SK-MEL-5 (cell line): ENCODE results near the gene LAMC1. TPM values are rescaled to one million over a fixed set of nuclear protein-coding genes. Genes with fewer than 3 reads are reported as not detected.
"Not testable (repeated sequence)": the region's sequence is repeated elsewhere in the genome, so short reads cannot be mapped to it uniquely, and the experiment has no call there.

Experiments used
- DNase-seq: peaks from one replicate; pipeline ENCODE4 v3.0.0-alpha.2; 2016; ENCODE audit warnings: low read depth, low spot score
- in situ Hi-C: cut with HindIII; loops from 2 replicates; pipeline ENCODE4 v1.10.0; 2016; ENCODE audit warnings: low sequenced_read_pairs, high pct_unique_total_duplicates, low pct_unique_long_range_greater_than_20kb
- total RNA-seq: library from RNA; depleted of rRNA; stranded (reverse); fragments of >200 nt; shearing (Covaris generic); gene quantifications from 2 replicates; pipeline ENCODE4 v1.2.3, GENCODE V29; 2014

LAMC1 gene
- total RNA-seq, 1 experiment from 2014 or later: 114 TPM

DNA sequence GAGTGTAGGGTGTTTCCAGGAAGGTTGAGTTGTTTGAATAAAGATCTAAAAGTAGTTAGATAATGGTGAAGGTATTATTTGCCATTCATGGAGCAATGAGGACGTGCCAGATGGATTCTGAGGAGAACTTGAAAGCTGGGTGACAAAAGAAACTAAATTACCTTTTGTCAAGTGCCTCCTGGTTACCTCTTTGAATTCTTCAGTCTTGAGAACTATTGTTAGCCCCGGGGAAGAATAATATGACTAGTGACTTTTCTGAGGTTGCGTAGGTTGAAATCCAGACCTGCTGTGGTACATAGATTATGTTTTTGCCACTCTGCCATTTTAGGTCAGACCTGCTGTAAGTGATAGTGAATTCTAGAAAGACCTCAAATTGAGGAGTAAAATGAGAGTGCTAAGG is 11.5 kb downstream of the LAMC1 start:
- DNase-seq: no peak
- in situ Hi-C loops: no loop called here

DNA sequence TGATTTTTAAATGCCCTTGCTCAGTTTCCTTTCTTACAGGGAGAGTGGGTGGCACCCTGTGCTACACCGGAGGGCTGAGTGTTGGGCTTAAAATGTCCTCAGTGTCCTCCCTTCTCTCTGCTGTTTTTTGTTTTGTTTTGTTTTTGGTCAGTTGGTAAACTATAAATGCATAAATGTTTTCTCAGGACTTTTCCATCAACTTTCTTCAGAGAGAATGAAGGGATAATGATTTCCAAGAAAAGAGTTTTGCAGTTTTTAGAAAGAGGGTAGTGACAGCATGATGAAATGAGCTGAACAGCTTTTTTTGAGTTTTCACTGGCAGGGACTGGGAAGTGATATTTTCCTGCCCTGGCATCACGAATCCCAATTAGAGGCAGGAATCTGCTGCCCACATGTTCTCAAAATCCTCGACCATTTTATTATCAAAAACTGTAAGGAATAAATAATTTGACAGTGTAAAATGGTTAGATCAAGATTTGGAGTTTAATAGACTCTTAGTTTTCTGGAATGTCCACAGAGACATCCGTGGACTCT is 15.2 kb downstream of the LAMC1 start:
- in situ Hi-C loops: no loop called here
- DNase-seq: no peak

- in situ Hi-C loops: no loop called here
- no peak for DNase-seq
Observed at GRCh38 chr1:183038913-183039312, 15.7 kb downstream of the LAMC1 start.

DNA sequence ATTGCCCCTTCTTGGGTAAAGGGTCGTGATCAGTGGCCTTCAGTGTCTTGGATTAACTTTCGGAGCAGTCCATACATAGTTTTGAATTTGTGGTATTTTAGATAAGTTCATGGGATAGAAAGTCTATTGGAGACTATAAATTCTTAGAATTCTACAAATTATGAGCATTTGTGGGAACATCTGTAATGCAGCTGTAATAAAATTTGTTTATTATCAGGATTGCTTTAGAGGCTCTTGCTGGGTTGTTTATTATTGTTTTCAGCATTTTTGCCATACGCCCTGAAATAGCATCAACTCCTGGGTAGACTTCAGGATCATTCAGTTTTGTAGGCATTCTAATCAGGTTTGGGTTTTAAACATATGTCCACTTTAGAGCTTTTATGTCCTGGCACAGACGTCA is 16.1 kb downstream of the LAMC1 start:
- in situ Hi-C loops: no loop called here
- DNase-seq: no peak

DNA sequence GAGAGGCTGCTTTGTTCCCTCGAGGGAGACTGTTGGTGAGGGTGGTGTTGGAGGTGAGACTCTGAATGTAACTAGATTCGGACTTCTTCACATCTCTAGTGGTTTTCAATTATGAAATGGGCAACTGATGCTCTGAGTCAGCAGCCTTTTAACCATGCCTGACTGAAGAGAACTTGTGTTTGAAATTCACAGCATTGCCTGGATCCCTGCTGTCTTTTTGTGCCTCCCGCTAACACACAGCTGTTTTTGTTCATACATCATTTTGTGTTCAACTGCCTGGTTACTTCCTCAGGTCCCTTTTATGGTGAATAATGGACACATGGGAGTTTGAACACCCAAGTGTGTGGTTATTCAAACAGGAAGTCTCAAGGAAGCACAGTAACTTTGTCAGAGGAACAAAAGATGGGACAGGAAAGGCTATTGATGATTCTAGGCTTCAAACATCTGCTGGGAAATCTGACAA is 16.8 kb downstream of the LAMC1 start:
- DNase-seq: peak; percentile 60
- in situ Hi-C loops: no loop called here

DNA sequence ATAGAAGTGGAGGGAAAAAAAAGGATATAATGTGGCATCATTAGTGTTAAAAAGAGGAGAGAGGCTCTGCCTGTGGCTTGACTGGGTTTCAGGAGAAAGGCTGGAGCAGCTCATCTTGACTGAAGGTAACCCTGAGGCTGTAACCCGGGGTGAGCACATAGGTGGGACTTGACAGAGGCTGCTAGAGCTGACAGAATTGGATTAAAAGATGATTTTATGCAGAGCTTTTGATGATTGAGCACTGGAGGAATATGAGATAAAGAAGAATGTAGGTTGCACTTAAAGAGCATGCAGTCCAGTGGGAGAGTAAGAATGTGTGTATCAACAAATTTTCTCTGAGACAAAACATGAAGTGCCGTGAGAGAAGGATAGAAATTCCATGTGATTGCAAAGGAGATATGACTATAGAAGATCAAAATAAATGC is 17.3 kb downstream of the LAMC1 start:
- in situ Hi-C loops: no loop called here
- no peak for DNase-seq

- in situ Hi-C loops: no loop called here
- no peak for DNase-seq
Observed at GRCh38 chr1:183043254-183043653, 20.0 kb downstream of the LAMC1 start.

DNA sequence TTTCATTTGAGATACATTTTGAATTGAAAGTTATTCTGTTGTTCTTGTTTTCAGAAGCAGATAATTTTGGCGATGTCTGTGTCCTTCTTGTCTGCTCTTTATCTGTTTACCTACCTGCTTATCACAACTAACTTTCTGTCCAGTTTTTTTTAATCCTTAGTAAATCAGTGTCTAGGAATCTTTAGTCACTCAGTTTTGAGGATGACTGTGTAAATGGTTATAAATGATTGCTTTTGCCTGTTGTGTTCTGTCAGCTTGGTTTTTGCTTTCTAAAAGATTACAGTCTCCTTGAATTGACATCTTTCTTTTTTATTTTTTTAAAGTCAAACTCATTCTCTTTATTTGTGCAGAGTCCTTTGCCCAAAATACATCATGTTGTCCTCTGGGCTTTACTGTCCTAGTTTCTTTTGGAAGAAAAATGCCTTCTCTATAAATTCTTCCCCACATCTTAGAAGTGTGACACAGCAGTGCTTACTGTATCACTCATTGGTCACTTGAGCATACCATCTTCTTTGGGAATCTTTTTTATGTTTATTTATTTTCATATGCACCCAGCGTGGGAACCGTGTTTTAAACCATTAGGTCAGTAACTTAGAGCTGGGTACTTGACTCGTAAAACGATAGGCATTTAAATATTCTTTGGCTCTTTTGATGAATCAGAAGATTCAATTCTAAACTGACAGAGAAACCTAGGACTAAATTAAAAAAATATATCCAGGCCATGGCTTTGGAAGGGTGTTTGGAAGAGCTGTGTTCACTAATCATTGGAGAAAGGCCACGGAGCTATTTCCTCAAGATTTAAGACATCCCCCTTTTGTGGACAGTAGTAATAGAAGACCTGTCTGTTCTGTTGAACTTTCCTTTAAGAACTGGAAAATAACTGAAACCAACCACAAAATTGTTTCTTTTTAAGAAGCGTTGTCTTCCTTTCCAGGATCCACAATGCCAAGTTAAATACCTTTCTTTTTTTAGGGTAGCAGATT is 20.9 kb downstream of the LAMC1 start:
- DNase-seq: peak; percentile 46
- in situ Hi-C loops: no loop called here

DNA sequence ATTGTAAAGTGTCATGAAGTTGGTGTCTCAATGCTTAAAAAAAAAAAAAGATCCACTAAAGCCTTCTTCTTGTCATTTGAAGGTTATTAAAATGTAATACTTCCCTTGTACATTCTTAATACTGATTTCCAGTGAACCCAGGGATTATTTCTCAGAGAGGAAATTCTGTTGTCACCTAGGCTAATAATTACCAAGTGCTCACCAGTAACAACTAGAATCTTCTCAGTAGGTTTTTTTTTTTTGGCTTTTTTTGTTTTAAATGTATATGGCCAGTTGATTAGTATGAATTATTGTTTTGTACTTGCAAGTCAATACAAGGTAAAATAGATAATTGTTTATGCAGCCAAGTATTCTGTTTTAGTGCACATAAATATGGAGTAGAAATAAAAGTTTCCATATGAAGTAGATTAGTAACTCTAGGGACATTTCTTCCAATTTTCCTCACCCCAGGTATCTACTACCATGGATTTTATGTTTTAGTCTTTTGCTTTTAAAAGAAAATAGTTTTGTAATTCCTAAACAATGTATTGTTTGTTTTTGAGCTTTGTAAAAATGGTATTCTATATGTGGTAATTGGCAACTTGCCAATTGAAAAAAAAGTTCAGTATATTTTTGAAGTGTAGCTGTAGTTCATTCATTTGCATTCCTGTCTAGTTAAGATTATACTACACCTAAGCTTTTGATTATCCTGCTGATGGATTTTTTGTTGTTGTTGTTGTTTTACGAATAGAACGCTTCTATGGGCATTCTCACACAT is 21.9 kb downstream of the LAMC1 start:
- in situ Hi-C loops: no loop called here
- no peak for DNase-seq

GRCh38 chr1:183048087-183049085 is 25.2 kb downstream of the LAMC1 start:
- in situ Hi-C loops: no loop called here
- DNase-seq: no peak

GRCh38 chr1:183051546-183051945 is 28.3 kb downstream of the LAMC1 start:
- DNase-seq: no peak
- in situ Hi-C loops: no loop called here

GRCh38 chr1:183052861-183053260 is 29.6 kb downstream of the LAMC1 start:
- no peak for DNase-seq
- in situ Hi-C loops: no loop called here

- in situ Hi-C loops: no loop called here
- no peak for DNase-seq
Observed at GRCh38 chr1:183058851-183059502, 35.8 kb downstream of the LAMC1 start.

DNA sequence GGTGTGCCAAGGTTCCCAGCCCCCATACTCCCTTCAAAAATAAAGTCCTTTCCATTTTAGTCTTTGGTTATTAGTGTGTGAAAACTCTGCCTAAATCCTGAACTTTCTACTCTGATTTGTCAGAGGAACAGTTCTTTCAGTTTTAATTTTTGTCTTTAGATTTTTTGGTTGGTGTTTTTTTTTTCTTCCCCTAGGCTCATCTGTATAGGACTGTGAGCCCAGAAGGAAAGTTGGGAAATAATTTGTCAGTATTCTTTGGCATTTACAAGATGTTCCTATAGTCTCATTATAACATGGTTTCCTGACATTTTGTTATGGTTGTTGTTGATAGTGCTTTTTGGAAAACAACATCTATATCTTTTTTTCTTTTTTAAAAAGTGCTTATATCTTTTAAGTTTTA is 38.0 kb downstream of the LAMC1 start:
- DNase-seq: no peak
- in situ Hi-C loops: no loop called here

DNA sequence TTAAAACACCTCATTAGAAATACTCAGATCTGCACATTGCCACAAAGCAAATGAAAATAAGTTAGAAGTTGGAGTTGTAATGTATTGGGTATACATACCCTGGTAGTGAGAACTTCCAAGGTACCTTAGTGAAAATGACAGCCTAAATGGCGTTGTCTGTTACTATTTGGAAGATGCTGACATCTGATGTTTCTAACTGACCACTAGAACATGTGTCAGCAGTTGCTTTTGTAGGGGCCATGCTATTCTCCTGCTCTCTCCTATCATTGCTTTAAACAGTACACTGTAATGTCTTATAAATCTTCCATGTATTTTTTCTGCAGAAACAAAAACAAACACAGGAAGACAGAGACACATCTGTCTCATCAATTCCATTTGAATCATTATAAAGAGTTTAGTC is 40.1 kb downstream of the LAMC1 start:
- in situ Hi-C loops: no loop called here
- no peak for DNase-seq

DNA sequence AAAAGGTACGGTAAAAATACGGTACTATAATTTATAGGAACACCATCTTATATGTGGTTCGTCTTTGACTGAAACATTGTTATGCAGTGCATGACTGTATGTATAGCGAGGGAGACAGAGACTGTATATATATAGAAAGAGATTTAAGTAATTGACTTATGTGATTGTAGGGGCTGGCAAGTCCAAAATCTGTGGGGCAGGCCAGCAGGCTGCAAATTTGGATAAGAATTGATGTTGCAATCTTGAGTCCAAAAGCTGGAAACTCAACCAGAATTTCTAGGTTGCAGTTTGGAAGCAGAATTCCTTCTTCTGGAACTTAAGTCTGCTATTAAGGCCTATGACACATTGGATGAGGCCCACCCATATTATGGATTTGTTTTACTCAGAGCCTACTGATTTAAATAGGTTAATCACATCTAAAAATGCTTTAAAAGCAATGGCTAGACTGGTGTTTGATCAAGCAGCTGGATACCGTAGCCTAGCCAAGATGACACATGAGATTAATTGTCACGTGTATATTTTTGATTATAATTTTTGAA is 42.0 kb downstream of the LAMC1 start:
- in situ Hi-C loops: no loop called here

DNA sequence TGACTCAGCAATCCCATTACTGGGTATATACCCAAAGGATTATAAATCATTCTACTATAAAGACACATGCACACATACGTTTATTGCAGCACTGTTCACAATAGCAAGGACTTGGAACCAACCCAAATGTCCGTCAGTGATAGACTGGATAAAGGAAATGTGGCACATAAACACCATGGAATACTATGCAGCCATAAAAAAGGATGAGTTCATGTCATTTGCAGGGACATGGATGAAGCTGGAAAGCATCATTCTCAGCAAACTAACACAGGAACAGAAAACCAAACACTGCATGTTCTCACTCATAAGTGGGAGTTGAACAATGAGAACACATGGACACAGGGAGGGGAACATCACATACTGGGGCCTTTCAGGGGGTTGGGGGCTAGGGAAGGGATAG is 43.2 kb downstream of the LAMC1 start:
- in situ Hi-C loops, DNase-seq: not testable (repeated sequence)

More for the DNA sequence above, 42.0 kb downstream of the LAMC1 start:
- DNase-seq: no peak
